ENCODE measurements around the gene MAN2B2. TPM values are rescaled to one million over a fixed set of nuclear protein-coding genes. Genes with fewer than 3 reads are reported as not detected.

The MAN2B2 gene
- total RNA-seq, 1 donor from 2014 or later, result 44.1 TPM

DNA sequence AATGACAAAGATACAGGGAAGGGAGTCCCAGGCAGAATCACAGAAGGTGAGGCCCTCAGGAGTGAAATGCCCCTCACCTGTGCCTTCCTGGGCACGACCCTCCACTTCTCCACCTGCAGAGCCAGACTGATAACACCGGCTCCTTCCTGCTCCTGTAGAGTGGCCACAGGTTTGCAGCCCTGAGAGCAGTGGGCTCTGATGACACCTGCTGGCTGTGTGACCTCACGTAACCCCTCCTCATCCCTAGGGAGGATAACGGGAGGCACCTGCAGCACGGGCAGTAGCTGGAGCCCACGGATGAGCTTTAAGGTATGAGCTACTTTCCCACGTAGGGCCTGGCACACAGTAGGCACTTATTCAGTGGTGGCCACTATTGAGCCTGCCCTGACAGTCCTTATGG lies 25.5 kb upstream of the MAN2B2 start:
- peaks cover 2% of the 10 kb centered on the region for H3K36me3 Mint-ChIP-seq (ENCODE audit: low read depth)
- H3K27ac Mint-ChIP-seq (ENCODE audit: unreplicated experiment), result no peak overlapping the region
- H3K27me3 Mint-ChIP-seq (ENCODE audit: low read depth), result peaks cover 67% of the 10 kb centered on the region
- H3K4me1 Mint-ChIP-seq (ENCODE audit: low read depth), result no peaks in the 10 kb centered on the region
- TF ChIP-seq, protein P1, sequence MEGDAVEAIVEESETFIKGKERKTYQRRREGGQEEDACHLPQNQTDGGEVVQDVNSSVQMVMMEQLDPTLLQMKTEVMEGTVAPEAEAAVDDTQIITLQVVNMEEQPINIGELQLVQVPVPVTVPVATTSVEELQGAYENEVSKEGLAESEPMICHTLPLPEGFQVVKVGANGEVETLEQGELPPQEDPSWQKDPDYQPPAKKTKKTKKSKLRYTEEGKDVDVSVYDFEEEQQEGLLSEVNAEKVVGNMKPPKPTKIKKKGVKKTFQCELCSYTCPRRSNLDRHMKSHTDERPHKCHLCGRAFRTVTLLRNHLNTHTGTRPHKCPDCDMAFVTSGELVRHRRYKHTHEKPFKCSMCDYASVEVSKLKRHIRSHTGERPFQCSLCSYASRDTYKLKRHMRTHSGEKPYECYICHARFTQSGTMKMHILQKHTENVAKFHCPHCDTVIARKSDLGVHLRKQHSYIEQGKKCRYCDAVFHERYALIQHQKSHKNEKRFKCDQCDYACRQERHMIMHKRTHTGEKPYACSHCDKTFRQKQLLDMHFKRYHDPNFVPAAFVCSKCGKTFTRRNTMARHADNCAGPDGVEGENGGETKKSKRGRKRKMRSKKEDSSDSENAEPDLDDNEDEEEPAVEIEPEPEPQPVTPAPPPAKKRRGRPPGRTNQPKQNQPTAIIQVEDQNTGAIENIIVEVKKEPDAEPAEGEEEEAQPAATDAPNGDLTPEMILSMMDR (IDR thresholded peaks at IDR 0.05), result no peak
- peaks cover 8% of the 10 kb centered on the region for H3K9me3 Mint-ChIP-seq (ENCODE audit: low read depth)
- no peak overlapping the region for H3K4me3 Mint-ChIP-seq (ENCODE audit: unreplicated experiment)
- no peak for DNase-seq (ENCODE audit: low spot score)

DNA sequence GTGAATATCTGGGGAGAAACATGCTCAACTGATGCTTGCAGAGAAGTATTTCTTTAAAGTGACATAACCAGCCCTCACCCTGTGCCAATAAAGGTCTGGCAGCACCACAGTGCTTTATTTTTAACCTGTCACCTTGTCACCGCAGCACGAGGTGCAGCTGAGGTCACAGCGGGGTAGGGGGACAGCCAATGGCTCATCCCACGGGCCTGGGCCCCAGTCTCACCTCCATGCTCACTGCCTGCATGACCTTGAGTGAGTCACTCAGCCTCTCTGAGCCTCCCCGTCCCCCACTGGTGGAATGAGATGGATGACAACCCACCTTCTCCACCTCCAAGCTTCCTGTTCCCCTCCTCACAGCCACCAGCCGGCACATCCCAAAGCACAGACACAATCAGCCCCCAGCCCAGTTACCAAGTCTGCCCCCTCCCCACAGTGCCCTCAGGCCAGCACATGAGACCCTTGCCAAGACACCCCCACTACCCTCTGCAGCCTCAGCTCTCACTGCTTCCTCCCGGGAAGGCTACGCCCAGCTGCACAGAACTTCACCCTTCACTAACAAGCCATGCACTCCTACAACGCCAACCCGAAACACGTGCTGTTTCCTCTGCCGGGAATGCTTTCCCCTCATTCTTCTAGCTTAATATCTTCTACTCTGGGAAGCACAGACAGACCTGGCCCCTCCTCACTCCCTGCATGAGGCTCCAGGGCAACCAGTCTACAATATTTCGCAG lies 24.9 kb upstream of the MAN2B2 start:
- peaks cover 8% of the 10 kb centered on the region for H3K9me3 Mint-ChIP-seq (ENCODE audit: low read depth)
- H3K27me3 Mint-ChIP-seq (ENCODE audit: low read depth), result peaks cover 67% of the 10 kb centered on the region
- TF ChIP-seq, protein P1 (IDR thresholded peaks at IDR 0.05), result no peak
- DNase-seq (ENCODE audit: low spot score), result no peak
- H3K4me3 Mint-ChIP-seq (ENCODE audit: unreplicated experiment), result no peak overlapping the region
- peaks cover 2% of the 10 kb centered on the region for H3K36me3 Mint-ChIP-seq (ENCODE audit: low read depth)
- no peak overlapping the region for H3K27ac Mint-ChIP-seq (ENCODE audit: unreplicated experiment)
- no peaks in the 10 kb centered on the region for H3K4me1 Mint-ChIP-seq (ENCODE audit: low read depth)

DNA sequence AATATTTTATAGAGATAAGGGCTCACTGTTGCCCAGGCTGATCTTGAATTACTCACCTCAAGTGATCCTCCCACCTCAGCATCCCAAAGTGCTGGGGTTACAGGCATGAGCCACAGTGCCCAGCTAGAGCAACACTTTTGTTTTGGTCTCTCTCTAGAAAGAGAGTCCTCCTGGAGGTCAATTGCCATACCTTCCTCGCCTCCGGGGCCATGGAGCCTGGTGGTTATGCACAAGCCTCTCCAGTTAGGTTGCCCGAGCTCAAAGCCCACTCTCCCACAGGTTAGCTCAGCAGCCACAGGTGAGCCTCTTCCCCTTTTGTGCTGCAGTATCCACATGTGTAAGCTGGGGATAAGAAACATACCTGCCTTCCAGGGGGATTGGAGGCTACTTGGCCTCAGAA lies 24.2 kb upstream of the MAN2B2 start:
- H3K27me3 Mint-ChIP-seq (ENCODE audit: low read depth), result peaks cover 74% of the 10 kb centered on the region
- H3K4me3 Mint-ChIP-seq (ENCODE audit: unreplicated experiment), result no peak overlapping the region
- no peak for DNase-seq (ENCODE audit: low spot score)

DNA sequence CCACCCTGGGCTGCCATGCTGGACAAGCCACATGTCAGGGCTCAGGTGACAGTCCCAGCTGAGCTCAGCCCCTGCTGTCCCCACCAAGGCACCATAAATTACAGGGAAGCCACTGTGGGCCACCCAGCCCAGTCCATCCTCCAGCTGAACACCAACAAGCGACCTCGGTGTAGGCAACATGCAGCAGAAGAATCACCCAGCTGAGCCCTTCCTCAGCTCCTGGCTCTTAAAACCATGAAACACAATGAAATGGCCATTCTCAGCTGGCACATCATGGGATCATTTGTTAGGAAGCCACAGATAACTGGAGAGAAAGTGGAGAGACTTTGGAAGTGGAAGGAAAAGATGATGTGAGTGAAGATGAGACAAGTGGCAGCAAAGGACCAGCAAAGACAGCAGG lies 23.3 kb upstream of the MAN2B2 start:
- no peak for DNase-seq (ENCODE audit: low spot score)
- TF ChIP-seq, protein P1 (IDR thresholded peaks at IDR 0.05), result no peak

More for the DNA sequence above, 24.2 kb upstream of the MAN2B2 start:
- TF ChIP-seq, protein P1 (IDR thresholded peaks at IDR 0.05), result no peak
- H3K4me1 Mint-ChIP-seq (ENCODE audit: low read depth), result no peaks in the 10 kb centered on the region
- H3K36me3 Mint-ChIP-seq (ENCODE audit: low read depth), result peaks cover 2% of the 10 kb centered on the region
- H3K9me3 Mint-ChIP-seq (ENCODE audit: low read depth), result peaks cover 8% of the 10 kb centered on the region
- no peak overlapping the region for H3K27ac Mint-ChIP-seq (ENCODE audit: unreplicated experiment)

DNA sequence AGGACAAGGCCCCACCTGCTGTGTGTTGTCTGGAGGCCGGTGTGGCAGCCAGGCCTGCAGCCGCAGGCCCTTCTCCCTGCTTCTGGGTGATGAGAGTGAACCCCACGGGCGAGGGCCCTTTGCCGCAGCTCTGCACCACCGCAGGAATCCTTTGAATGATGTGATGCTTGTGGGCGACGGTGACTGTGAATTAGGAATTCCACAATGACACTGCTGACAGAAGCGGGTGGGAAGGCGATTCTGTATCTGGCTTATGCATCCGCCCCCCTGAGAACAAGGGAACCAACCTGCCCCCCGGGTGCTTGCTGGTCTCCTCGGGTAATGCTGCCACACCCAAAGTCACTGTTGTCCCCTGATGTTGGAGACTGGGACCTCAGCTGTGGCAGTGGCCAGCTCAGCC lies 19.5 kb upstream of the MAN2B2 start:
- H3K9me3 Mint-ChIP-seq (ENCODE audit: low read depth), result peaks cover 8% of the 10 kb centered on the region
- H3K27ac Mint-ChIP-seq (ENCODE audit: unreplicated experiment), result no peak overlapping the region
- DNase-seq (ENCODE audit: low spot score), result no peak
- peaks cover 4% of the 10 kb centered on the region for H3K36me3 Mint-ChIP-seq (ENCODE audit: low read depth)
- H3K4me3 Mint-ChIP-seq (ENCODE audit: unreplicated experiment), result no peak overlapping the region
- peaks cover 86% of the 10 kb centered on the region for H3K27me3 Mint-ChIP-seq (ENCODE audit: low read depth)
- TF ChIP-seq, protein P1 (IDR thresholded peaks at IDR 0.05), result no peak
- H3K4me1 Mint-ChIP-seq (ENCODE audit: low read depth), result no peaks in the 10 kb centered on the region

More for the DNA sequence above, 23.3 kb upstream of the MAN2B2 start:
- Mint-ChIP-seq H3K36me3 (ENCODE audit: low read depth) (peaks cover 2% of the 10 kb centered on the region), H3K9me3 (ENCODE audit: low read depth) (peaks cover 8% of the 10 kb centered on the region), H3K27ac (ENCODE audit: unreplicated experiment) (no peak overlapping the region), H3K4me3 (ENCODE audit: unreplicated experiment) (no peak overlapping the region), H3K4me1 (ENCODE audit: low read depth) (no peaks in the 10 kb centered on the region), H3K27me3 (ENCODE audit: low read depth) (peaks cover 80% of the 10 kb centered on the region)

Data from chondrocyte (in vitro differentiated cells).